DOHH2 (cell line): ENCODE measurements around the gene TTC28.

Experiments used
- CTCF ChIP-seq: fragments of 200-600 bp; sonication (generic); IDR thresholded peaks from one replicate; pipeline ENCODE4 v1.5.1; 2014; ENCODE audit warnings: antibody characterized with exemption, mild to moderate bottlenecking, low read depth, low read length; ENCODE audit not compliant: poor library complexity, severe bottlenecking
- EZH2phosphoT487 ChIP-seq: fragments of 200-600 bp; sonication (generic); IDR thresholded peaks from 2 replicates; pipeline ENCODE4 v1.6.1; 2017; ENCODE audit warnings: borderline replicate concordance, mild to moderate bottlenecking, antibody characterized with exemption, low read length, moderate library complexity, mixed read lengths

DNA sequence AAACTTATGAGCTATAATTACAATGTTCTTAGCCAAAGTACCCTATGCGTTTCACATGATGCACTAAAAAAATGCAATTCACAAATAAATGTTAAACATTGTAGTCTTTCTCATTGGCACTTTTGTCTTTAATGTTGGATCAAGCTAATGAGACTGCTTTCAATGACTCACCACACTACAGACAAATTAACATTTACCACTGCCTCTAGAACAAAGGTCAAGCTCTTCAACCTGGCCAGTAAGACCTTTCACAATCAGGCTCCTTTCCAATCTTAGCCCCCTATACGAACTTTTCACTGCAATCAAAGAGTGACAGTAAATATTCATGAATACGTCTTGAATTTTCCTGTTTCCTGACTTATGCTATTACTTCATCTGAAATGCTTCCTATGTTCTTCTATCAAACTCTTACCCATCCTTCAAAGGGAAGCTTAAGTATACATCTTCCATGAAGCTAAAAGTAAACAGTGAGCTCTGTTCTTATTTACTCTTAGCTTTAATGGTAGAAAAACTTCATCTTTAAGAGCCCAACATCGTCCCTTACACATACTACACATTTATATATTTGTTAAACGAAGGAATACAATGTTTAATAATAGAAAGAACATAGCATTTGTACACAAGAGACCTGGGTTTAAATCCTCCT is 433.9 kb downstream of the TTC28 start:
- TF ChIP-seq CTCF (no peak), EZH2phosphoT487 (no peak)
